Forelimb muscle (tissue), 1 donor: Measurements from ENCODE around the gene RAB18. TPM values are rescaled to one million over a fixed set of nuclear protein-coding genes. Genes with fewer than 3 reads are reported as not detected.
"Not testable (repeated sequence)": the region's sequence is repeated elsewhere in the genome, so short reads cannot be mapped to it uniquely, and the experiment has no call there.

Experiments
- DNase-seq: peaks from one replicate; pipeline ENCODE4 v3.0.0-alpha.2; 2013; ENCODE audit warnings: low read depth
- polyA plus RNA-seq: library from polyadenylated mRNA; unstranded; fragments of 120-200 nt; gene quantifications from one replicate; pipeline ENCODE4 v1.2.1, GENCODE V29; 2013; ENCODE audit not compliant: insufficient read length

RAB18 gene
- polyA plus RNA-seq, 1 donor = 93.9 TPM

DNA sequence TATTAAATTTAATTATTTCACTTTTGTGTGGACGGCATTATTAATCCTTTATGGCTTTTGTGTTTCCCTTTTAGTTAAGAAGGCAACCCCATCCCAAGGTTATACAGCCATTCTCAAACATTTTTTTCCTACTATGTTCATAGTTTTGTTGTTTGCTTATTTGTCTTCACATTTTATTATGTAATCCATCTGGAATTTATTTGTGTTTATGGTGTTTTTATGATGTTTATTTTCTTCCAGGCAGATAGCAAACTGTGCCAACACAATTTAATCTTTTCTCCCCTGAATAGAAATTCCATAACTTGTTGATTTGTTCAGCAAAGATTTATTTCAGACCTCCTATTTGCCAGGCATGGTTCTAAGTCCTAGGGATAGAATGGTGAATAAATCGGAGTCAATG is 42.9 kb downstream of the RAB18 start:
- no peak for DNase-seq

DNA sequence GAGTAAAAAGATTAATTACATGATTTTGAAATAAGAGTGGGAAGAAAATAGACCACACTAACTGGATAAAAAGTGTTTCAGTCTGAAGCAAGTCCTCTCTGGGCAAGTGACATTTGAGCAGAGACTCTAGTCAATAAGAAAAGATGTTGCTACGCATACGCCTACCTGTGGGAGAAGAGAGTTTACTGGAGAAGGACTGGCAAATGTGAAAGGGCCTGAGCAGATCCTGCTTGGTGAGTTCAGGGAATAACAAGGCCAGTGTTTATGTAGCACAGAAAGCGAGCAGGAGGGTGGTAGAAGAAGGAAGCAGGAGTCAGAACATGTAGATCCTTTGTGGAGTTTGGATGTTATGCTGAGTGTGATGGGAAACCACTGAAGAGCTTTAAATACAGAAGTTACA is 43.4 kb downstream of the RAB18 start:
- no peak for DNase-seq

DNA sequence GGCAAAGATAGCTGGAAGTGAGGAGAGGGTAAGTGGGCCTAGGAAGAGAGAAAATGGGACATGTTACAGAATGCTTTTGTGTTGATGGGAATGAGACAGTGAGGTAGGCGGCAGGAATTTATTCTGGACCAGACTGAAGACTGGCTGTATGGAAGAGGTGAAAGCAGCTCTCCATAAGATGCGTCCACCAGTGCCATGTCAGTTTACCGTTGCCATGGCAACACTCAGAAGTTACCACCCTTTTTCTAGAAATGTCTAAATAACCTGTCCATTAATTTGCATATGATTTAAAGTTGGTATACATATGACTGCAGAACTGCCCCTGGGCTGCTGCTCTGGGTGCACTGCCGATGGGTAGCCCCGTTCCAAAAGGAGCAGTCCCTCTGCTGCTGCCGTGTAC is 46.7 kb downstream of the RAB18 start:
- DNase-seq = no peak

DNA sequence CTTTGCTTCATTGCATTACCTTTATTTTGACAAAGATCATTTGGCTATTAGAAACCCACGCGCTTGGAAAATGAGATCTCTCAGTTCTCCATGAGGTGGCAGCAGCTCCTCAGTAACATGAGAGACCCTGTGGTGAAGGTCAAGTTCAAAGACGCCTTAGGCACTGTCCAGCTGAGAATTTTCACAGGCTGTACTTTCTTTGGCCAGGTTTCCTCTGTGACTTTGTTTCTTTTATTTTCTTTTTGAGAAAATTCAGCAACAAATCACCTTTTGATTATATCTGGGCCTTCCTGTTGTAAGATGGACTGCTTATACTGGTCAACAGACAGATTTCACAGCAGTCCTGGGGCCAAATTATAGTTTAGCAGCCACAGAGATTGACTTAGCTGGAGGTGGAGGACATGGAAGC is 54.5 kb downstream of the RAB18 start:
- peak; percentile 35 for DNase-seq

DNA sequence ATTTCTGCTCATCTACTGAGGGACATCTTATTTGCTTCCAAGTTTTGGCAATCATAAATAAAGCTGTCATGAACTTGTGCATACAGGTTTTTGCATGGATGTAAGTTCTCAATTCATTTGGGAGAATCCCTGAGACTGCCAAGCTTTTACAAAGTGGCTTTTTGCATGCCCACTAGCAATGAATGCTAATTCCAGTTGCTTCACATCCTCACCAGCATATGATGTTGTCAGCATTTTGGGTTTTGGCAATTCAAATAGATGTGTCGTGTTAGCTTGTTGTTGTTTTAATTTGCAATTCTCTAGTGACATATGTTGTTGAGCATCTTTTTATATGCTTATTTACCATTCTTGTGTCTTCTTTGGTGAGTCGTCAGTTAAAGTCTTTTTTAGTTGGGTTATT is 57.2 kb downstream of the RAB18 start:
- DNase-seq = no peak

DNA sequence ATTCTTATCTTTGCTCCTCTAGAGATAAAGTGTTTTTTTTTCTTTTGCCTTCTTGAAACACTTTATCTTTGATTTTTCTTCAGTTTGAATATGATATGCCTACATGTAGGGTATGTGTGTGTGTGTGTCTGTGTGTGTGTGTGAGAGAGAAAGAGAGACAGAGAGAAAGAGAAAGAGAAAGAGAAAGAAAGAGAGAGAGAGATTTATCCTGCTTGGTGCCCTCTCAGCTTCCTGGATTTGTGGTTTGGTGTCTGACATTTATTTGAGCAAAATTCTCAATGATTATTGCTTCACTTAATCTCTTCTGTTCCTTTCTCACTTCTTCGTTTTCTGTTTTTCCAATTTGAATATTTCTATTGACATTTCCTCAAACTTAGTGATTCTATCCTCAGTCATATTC is 60.3 kb downstream of the RAB18 start:
- DNase-seq = no peak

DNA sequence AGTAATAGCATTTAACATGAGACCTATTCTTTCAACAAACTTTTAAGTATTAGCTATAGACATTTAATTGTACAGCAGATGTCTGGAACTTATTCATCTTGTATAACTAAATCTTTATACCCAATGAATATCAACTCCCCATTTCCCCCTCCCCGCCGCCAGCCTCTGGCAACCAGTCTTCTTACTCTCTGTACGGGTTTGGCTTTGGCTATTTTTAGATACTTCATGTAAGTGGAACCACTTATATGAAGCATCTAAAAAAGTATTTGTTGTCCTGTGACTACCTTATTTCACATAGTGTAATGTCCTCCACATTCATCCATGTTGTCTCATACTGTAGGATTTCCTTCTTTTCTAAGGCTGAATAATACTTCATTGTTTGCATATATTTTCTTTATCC is 60.8 kb downstream of the RAB18 start:
- no peak for DNase-seq

DNA sequence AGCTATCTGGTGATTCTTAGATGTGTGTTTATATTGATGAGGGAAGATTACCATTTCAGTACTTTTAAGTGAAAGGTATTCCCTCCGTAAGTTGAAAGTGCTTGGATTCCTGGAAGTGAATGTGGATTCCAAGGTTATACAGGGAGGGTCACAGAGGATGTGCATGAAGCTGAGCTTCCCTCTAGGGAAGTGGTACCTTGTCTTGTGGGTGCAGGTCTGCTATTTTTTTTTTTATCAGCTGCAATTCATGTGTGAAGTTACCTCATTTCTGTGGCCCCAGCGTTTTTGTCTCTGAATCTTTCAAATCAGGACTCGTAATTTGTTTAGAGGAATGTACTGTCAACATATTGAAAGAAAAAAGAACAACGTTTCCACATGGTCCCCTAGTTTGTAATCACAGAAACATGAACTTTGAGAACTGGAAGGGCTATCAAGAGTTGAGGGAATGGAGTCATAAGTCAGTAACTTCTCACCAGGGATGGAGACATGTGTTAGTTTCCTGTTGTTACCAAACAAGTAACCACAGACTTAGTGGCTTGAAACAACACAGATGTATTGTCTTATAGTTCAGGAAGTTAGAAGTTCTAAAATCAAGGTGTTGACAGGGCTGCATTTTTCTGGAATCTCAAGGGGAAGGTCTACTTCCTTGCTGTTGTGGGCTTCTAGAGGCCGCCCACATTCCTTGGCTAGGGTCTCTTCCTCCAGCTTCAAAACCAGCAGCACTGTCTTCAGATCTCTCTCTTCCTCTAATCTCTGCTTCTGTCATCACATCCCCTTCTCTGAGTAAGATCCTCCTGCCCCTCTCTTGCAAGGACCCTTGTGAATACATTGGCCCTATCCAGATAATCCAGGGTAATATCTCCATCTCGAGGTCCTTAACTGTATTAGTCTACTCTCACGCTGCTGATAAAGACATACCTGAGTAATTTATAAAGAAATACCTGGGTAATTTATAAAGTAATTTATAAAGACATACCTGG is 64.4 kb downstream of the RAB18 start:
- no peak for DNase-seq

DNA sequence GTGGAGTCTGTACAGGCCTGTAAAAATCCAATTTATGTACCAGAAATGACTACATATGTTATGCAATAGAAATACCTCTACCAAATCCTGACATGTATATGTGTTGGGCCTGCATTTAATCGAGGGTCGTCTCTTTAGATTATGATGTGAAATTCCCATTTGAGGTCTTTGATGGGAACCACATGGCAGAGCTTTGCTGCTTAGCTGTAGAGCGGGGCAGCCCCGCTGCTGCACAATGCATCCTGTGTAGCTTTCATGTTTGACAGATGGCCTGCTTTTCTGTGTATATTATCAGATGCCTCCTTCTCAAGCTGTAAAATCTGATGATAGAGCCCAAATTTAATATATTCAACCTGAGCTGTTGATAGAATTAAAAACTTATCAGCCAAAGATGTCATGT is 65.8 kb downstream of the RAB18 start:
- DNase-seq = no peak

DNA sequence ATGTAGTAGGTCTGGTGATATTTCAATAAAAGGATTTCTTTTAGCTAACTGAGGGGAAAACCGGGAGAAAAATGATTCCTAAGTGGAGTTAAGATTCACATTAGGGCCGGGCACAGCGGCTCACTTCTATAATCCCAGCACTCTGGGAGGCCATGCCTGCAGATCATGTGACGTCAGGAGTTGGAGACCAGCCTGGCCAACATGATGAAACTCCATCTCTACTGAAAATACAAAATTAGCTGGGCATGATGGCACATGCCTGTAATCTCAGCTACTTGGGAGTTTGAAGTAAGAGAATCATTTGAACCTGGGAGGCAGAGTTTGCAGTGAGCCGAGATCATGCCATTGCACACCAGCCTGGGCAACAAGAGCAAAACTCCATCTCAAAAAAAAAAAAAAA is 72.9 kb downstream of the RAB18 start:
- not testable (repeated sequence) for DNase-seq

DNA sequence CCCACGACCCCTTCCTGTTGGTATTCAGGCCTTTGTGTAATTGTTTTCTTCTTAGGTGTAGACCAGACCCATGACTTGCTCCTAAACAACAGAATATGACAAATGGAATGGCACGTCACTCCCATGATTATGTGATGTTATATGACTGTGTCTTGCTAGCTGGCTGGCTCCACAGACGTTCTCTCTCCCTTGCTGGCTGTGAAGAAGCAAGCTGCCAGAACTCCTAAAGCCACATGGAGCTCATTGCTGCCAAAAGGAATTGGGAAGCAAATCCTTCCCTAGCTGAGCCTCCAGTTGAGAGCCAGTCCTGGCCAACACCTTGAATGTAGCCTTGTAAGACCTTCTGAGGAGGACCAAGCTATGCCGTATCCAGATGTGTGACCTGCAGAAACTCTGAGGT is 74.2 kb downstream of the RAB18 start:
- no peak for DNase-seq

DNA sequence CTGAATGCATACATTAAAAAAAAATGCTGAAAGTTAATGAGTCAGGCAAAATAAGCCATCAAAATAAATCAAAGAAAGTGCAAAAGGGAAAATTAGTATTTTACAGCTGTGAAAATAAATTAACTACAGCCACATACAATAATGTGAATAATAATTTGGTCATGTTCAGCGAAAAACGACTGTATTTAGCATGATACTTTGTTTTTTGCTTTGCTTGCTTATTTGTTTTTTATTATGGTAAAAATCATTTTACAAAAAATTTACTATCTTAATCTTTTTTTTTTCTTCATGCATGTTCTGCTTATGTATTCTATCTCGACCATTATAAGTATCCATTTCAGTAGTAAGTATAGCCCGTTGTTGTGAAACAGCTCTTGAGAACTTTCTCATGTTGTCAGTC is 77.1 kb downstream of the RAB18 start:
- no peak for DNase-seq

DNA sequence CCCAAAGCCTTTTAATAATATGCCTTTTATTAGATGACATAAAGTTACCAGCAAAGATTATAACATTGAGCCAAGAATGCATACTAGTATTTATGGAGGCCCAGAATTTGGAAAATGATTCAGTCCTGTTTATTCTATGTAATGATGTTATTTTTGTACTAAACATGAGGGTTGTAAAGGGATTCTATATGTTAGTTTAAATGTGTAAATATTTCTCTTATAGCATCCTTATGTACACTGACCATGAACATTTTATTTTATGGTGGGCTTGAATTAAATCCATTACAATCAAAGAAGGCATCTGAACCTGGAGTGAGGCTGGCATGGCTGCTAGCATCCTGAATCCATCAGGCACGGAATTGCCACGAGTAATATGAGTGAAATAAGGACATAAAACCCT is 80.2 kb downstream of the RAB18 start:
- no peak for DNase-seq

Other genes with a start within 250 kb of the RAB18 start
- 2.3 TPM for gene MKX, start 241.5 kb downstream of the RAB18 start, polyA plus RNA-seq